ENCODE data around the gene METTL22.

- TF ChIP-seq, protein P1, sequence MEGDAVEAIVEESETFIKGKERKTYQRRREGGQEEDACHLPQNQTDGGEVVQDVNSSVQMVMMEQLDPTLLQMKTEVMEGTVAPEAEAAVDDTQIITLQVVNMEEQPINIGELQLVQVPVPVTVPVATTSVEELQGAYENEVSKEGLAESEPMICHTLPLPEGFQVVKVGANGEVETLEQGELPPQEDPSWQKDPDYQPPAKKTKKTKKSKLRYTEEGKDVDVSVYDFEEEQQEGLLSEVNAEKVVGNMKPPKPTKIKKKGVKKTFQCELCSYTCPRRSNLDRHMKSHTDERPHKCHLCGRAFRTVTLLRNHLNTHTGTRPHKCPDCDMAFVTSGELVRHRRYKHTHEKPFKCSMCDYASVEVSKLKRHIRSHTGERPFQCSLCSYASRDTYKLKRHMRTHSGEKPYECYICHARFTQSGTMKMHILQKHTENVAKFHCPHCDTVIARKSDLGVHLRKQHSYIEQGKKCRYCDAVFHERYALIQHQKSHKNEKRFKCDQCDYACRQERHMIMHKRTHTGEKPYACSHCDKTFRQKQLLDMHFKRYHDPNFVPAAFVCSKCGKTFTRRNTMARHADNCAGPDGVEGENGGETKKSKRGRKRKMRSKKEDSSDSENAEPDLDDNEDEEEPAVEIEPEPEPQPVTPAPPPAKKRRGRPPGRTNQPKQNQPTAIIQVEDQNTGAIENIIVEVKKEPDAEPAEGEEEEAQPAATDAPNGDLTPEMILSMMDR (IDR thresholded peaks at IDR 0.05), result no peak
- no peak for TF ChIP-seq EZH2 (IDR thresholded peaks at IDR 0.05)
Observed at GRCh38 chr16:8697965-8698364, 76.5 kb downstream of the METTL22 start.
